HFF-Myc (cell line): ENCODE data around the gene ACSS2.

Source experiments
- DNase-seq: peaks from one replicate; pipeline ENCODE4 v3.0.0-alpha.2; 2011; ENCODE audit warnings: low read depth; ENCODE audit errors: extremely low read depth
- H3K4me3 ChIP-seq: replicated peaks from 2 replicates; pipeline ENCODE4 v1.5.1; 2011; ENCODE audit warnings: low read depth, mild to moderate bottlenecking, control low read depth, low read length
- CTCF ChIP-seq: IDR thresholded peaks from 2 replicates; pipeline ENCODE4 v1.5.1; 2012; ENCODE audit warnings: mild to moderate bottlenecking, low read depth, low read length, control low read depth; ENCODE audit errors: missing control alignments

Gene ACSS2

GRCh38 chr20:34923414-34923813 lies 47.0 kb downstream of the ACSS2 start:
- H3K4me3 ChIP-seq = no peak overlapping the region
- no peak for DNase-seq
- TF ChIP-seq CTCF = no peak

GRCh38 chr20:34925341-34925740 lies 48.9 kb downstream of the ACSS2 start:
- no peak for DNase-seq
- TF ChIP-seq CTCF = no peak
- no peak overlapping the region for H3K4me3 ChIP-seq

- no peak for TF ChIP-seq CTCF
- no peak for DNase-seq
- no peak overlapping the region for H3K4me3 ChIP-seq
Observed at GRCh38 chr20:34925981-34926380, 49.6 kb downstream of the ACSS2 start.

- DNase-seq = no peak
- H3K4me3 ChIP-seq = no peak overlapping the region
- no peak for TF ChIP-seq CTCF
Observed at GRCh38 chr20:34926581-34926980, 50.2 kb downstream of the ACSS2 start.

GRCh38 chr20:34927736-34928135 lies 51.3 kb downstream of the ACSS2 start:
- DNase-seq = no peak
- H3K4me3 ChIP-seq = no peak overlapping the region
- no peak for TF ChIP-seq CTCF

GRCh38 chr20:34928411-34928810 lies 52.0 kb downstream of the ACSS2 start:
- H3K4me3 ChIP-seq = no peak overlapping the region
- TF ChIP-seq CTCF = no peak
- no peak for DNase-seq

- no peak for DNase-seq
- no peak for TF ChIP-seq CTCF
Observed at GRCh38 chr20:34931771-34932170, 55.4 kb downstream of the ACSS2 start.

More at GRCh38 chr20:34931771-34932170, 55.4 kb downstream of the ACSS2 start:
- H3K4me3 ChIP-seq = no peak overlapping the region
